Heart left ventricle (tissue), 16 donors: ENCODE measurements around the gene LBHD1. TPM values are rescaled to one million over a fixed set of nuclear protein-coding genes. Genes with fewer than 3 reads are reported as not detected.

Experiments
- ATAC-seq, 4 donors: fragments of 200-7000 bp; cut with Tn5 transposase; one replicate each; pipeline ENCODE4 v1.9.1; 2020 to 2022; ENCODE audit warnings: moderate library complexity in 4 of 4, mild to moderate bottlenecking in 3 of 4, moderate number of reproducible peaks in 1 of 4
- DNase-seq, 5 donors: peaks; one replicate each; pipeline ENCODE4 v3.0.0-alpha.2; 2020
- H3K27ac ChIP-seq, 12 donors: fragments of 200-600 bp; sonication (generic) in 4 of 12; one replicate each; pipeline versions ENCODE4 v1.5.0 to v1.8.0; 2016 to 2022; ENCODE audit warnings: mild to moderate bottlenecking in 2 of 12
- H3K27me3 ChIP-seq, 9 donors: fragments of 200-600 bp; sonication (generic) in 2 of 9; one replicate each; pipeline versions ENCODE4 v1.5.1 to v1.8.0; 2016 to 2022; ENCODE audit warnings: mild to moderate bottlenecking in 3 of 9
- H3K36me3 ChIP-seq, 9 donors: fragments of 200-600 bp; sonication (generic) in 2 of 9; one replicate each; pipeline versions ENCODE4 v1.5.0 to v1.8.0; 2018 to 2022; ENCODE audit warnings: mild to moderate bottlenecking in 2 of 9
- H3K4me1 ChIP-seq, 12 donors: fragments of 200-600 bp; sonication (generic) in 4 of 12; one replicate each; pipeline versions ENCODE4 v1.5.0 to v1.8.0; 2016 to 2022; ENCODE audit warnings: mild to moderate bottlenecking in 3 of 12
- H3K4me3 ChIP-seq, 12 donors: fragments of 200-600 bp; sonication (generic) in 4 of 12; one replicate each; pipeline versions ENCODE4 v1.5.0 to v1.8.0; 2017 to 2022; ENCODE audit warnings: mild to moderate bottlenecking in 9 of 12, moderate library complexity in 4 of 12
- H3K9me3 ChIP-seq, 12 donors: fragments of 200-600 bp; sonication (generic) in 4 of 12; one replicate each; pipeline versions ENCODE4 v1.5.0 to v1.8.0; 2016 to 2022; ENCODE audit warnings: mild to moderate bottlenecking in 1 of 12
- POLR2A ChIP-seq, 2 donors: fragments of 450-650 bp; IDR thresholded peaks; one replicate each; pipeline ENCODE4 v1.6.1; 2017; ENCODE audit warnings: antibody characterized with exemption in 2 of 2, mild to moderate bottlenecking in 2 of 2, moderate library complexity in 2 of 2
- WGBS, 4 donors: extraction: QIAGEN DNeasy Blood & Tissue Kit in 2 of 4; methylation state at CpG; one replicate each; pipeline versions ENCODE4 v1.1.5 to v1.1.7; 2013 to 2018; 5-methylcytosine and 5-hydroxymethylcytosine counted together
- intact Hi-C, 10 donors: fragments of 100-400 bp; cut with DNase I; formaldehyde crosslinking; loops; one replicate each; pipeline versions ENCODE4 v1.11.1 to v1.14.2; 2022
- polyA plus RNA-seq, 2 donors: library from polyadenylated mRNA; stranded (reverse); fragments of 200-250 nt; gene quantifications; one replicate each; pipeline ENCODE4 v1.2.3, GENCODE V29; 2013
- total RNA-seq, 9 donors: library from RNA; depleted of rRNA in 2 of 9; stranded (reverse); fragments of >200 nt in 2 of 9; fragmentation: NEBNext Ultra II Directional in 3 of 9; extraction: Animal tissue kit (Norgen Biotek cat#: 25700) in 3 of 9; gene quantifications; one replicate each; pipeline versions ENCODE4 v1.1.0 to v1.2.4, GENCODE V29; 2016 to 2023
- TF ChIP-seq, protein P1 (sequence below), 12 donors: fragments of 200-600 bp; sonication (generic) in 4 of 12; IDR thresholded peaks; one replicate each; pipeline versions ENCODE4 v1.5.0 to v1.8.0; 2018 to 2022; ENCODE audit warnings: antibody characterized with exemption in 12 of 12, mild to moderate bottlenecking in 5 of 12
- donor health status: ischemic (EF 13 %, LVEDD 7.1; RV severe dilation, severe dysfunction).
- donor health status: healthy with polysubstance abuse.
- donor health status: DM: no; HTN: yes; CAD: no.
- donor health status: DM: no; HTN: no; CAD: no.
- donor health status: ischemic (EF 25% LVEDD 6.9; RV normal size, moderate dysfunction).
- donor health status: ischemic (EF 25% LVEDD 5.7; RV mildly dilated, moderate dysfunction).
- donor health status: healthy.
- donor health status: DM: yes; HTN: yes; CAD: no.
- donor health status: ischemic (EF 35%, LVEDD 5.7; RV mildly dilated, moderate dysfunction).
- donor health status: nonischemic (EF 11% LVEDD 7.7; RV severe dilation, severe dysfunction).
- donor health status: DM: yes; HTN: yes; CAD: no.
- donor health status: PGD.
- donor health status: ischemic (EF 29% LVEDD 5.4; RV normal size, mild dysfunction).
- donor health status: nonischemic (EF 23%, LVEDD 6.1; RV moderate dilation, normal function).

The LBHD1 gene
- total and polyA plus RNA-seq, 11 donors: 1.4 to 6.3 (median 2.4) TPM

DNA sequence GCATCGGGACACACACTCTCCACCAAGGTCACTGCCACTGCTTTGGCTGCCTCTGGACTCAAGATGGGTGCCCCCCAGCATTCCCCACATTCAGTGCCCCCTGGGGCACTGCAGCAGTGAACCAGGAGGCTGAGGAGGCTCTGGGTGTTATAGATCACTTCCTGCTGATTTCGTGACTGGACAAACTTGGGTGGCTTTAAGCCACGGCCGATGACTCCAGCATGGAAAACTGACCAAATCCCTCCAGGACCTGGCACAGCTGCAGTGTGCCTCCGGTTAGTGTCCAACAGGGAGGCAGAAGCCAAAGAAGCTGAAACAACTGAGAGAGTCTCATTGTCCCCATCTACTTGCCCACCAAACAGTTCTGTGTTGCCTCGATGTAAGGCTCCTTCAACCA, 24.5 kb downstream of the LBHD1 start:
- TF ChIP-seq POLR2A (IDR thresholded peaks at IDR 0.05): no peak
- TF ChIP-seq, protein P1, sequence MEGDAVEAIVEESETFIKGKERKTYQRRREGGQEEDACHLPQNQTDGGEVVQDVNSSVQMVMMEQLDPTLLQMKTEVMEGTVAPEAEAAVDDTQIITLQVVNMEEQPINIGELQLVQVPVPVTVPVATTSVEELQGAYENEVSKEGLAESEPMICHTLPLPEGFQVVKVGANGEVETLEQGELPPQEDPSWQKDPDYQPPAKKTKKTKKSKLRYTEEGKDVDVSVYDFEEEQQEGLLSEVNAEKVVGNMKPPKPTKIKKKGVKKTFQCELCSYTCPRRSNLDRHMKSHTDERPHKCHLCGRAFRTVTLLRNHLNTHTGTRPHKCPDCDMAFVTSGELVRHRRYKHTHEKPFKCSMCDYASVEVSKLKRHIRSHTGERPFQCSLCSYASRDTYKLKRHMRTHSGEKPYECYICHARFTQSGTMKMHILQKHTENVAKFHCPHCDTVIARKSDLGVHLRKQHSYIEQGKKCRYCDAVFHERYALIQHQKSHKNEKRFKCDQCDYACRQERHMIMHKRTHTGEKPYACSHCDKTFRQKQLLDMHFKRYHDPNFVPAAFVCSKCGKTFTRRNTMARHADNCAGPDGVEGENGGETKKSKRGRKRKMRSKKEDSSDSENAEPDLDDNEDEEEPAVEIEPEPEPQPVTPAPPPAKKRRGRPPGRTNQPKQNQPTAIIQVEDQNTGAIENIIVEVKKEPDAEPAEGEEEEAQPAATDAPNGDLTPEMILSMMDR (IDR thresholded peaks at IDR 0.05): no peak
- no peaks in the 10 kb centered on the region for H3K27me3 ChIP-seq
- peak in 1 of 5 donors; percentile 31 for DNase-seq
- H3K4me1 ChIP-seq: peaks cover 0 to 45% (median 33%) of the 10 kb centered on the region in 12 donors
- WGBS, 4 donors: 86 to 93% (median 89%) methylated on average over 4 to 6 of the region's 6 CpGs
- ATAC-seq: no peak
- H3K27ac ChIP-seq: no peak overlapping the region
- no peaks in the 10 kb centered on the region for H3K9me3 ChIP-seq
- intact Hi-C loops: loop anchor here in 4 of 10 donors (2.0 to 5.0 kb wide), 2 partner anchors 17 to 35 kb away; partner anchors contain the start of genes EML3 (in 3 of the 4), ROM1 (in 3 of the 4), C11orf98 (in 1 of the 4) and CSKMT (in 1 of the 4)
- no peak overlapping the region for H3K4me3 ChIP-seq
- H3K36me3 ChIP-seq: peaks cover 0 to 47% (median 42%) of the 10 kb centered on the region in 9 donors

DNA sequence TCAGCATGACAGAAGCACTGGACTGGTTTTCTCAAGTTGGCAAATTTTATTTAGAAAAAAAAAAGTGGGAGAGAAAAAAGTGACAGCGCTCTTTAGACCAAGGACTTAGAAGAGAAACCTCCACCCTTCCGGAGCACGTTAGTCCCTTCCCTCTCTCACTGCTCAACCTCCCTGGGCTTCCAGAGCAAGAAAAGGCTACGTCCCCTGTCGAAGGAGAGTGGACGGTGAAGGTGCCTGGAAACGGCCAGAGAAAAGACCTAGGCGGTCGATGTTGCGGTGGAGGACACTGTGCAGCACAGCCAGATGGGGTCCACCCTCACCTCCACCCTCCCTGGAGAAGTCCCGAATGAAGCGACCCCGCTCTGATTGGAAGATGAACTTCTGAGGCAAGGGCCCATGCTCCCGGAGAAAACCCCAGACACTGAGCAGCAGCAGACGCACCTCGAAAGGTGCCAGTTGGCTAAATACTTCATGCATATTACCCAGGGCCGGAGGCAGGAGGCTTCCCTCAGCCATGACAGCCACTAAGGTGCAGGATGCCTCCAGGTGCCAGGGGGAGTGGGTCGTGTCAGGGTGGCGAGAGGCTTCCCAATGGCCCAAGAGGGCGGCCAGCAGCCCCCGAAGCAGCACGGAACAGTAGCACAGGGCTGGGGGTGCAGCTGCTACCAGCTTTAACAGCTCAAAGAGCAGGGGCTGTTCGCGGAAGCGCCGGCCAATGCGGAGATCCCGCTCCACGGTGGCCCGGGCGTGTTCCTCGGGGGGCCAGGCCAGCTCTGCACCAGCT, 25.1 kb downstream of the LBHD1 start:
- peak; percentile 1 to 4 (median 2) for ATAC-seq
- H3K4me1 ChIP-seq: peaks cover 0 to 40% (median 28%) of the 10 kb centered on the region in 12 donors
- intact Hi-C loops: loop anchor here in 5 of 10 donors (1.0 to 5.0 kb wide), 3 partner anchors 18 to 35 kb away; partner anchors contain the start of genes EML3 (in 3 of the 5), ROM1 (in 3 of the 5), C11orf98 (in 1 of the 5) and CSKMT (in 1 of the 5)
- peaks cover 0 to 53% (median 47%) of the 10 kb centered on the region in 9 donors for H3K36me3 ChIP-seq
- no peaks in the 10 kb centered on the region for H3K27me3 ChIP-seq
- WGBS, 4 donors: 45 to 64% (median 55%) methylated on average over 20 to 32 of the region's 32 CpGs
- no peaks in the 10 kb centered on the region for H3K9me3 ChIP-seq
- TF ChIP-seq, protein P1 (IDR thresholded peaks at IDR 0.05): no peak
- no peak for TF ChIP-seq POLR2A (IDR thresholded peaks at IDR 0.05)
- peak in 1 of 5 donors; percentile 56 for DNase-seq
- H3K27ac ChIP-seq: peak overlapping the region in 6 of 12 donors; percentile 3 to 98 (median 78)
- peak overlapping the region in 9 of 12 donors; percentile 71 to 100 (median 89) for H3K4me3 ChIP-seq

DNA sequence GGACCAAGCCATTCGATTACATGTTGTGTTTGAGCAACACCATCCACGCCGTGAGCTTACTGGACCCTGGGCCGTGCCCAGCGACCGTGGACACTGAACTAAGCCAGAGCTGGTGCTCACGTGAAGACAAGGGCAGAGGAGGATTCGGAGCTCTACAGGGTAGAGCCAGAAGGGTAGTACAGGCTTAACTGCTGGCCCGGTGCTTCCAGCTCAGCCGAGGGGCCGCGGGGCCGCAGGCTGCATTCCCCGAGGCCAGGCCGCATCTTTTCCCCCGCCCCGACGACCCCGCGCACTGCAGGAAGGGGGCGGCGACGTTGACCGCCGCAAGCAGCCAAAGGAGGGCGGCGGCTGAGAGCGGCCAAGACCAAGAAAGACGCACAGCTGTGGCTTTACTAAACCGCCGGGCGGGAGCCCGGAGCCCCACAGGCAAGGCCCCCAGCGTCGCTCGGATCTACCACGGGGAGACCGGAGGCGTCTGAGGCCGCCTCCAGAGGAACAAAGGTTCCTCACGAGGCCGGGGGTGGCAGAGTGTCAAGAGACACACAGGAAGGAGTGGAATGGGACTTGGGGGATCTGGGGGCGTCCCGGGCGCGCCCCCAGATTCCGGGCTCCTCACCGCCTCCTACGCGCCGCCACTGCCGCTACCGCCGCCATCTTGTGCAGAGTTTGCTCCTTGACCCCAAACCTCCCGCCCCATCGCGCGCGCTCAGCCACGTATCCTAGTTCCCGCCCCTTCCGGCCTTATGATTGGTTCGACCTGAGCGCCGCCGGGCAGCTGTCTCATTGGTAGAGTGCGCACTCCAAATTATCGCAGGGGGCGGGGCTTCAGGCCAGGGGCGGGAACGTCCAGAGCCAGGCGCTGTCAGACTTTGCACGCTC, 25.9 kb downstream of the LBHD1 start, which contains the start of gene GANAB:
Gene GANAB, minus strand, starts transcription at position 668 of the 879 bp plus-strand sequence. Its CDS starts 14 bp downstream, at position 654.
- H3K4me3 ChIP-seq: peak within 1 kb of the TSS; percentile 63 to 100 (median 88)
- intact Hi-C loops: loop anchor here in 5 of 10 donors (1.0 to 5.0 kb wide), 3 partner anchors 19 to 34 kb away; partner anchors contain the start of genes EML3 (in 3 of the 5), ROM1 (in 3 of the 5), C11orf98 (in 1 of the 5) and CSKMT (in 1 of the 5)
- H3K27me3 ChIP-seq: no peaks in the 10 kb centered on the region
- no peaks in the 10 kb centered on the region for H3K9me3 ChIP-seq
- ATAC-seq (peak; percentile 98 to 99 (median 98)), DNase-seq (peak; percentile 99 to 100 (median 99))
- H3K4me1 ChIP-seq: peaks cover 0 to 34% (median 21%) of the 10 kb centered on the region in 12 donors
- H3K27ac ChIP-seq: peak within 1 kb of the TSS; percentile 67 to 98 (median 94)
- WGBS, 4 donors: 0 to 1% (median 0%) methylated on average over 35 to 73 of the region's 73 CpGs
- TF ChIP-seq, protein P1 (IDR thresholded peaks at IDR 0.05): peak in 1 of 12 donors; percentile 3
- TF ChIP-seq POLR2A (IDR thresholded peaks at IDR 0.05): peak in 1 of 2 donors; percentile 64
- H3K36me3 ChIP-seq: peaks cover 0 to 54% (median 48%) of the 10 kb centered on the region in 9 donors
